ENCODE data around the gene GPR78.

Gene GPR78
- 0 to 0.91 (median 0.09) reads per million in 4 experiments for total RNA-seq

GRCh38 chr4:8580321-8581093 is at the start of gene GPR78:
Gene GPR78 (plus strand): TSS chr4:8580392. CDS start chr4:8580983, 591 bp downstream.
- DNase-seq: no peak

DNA sequence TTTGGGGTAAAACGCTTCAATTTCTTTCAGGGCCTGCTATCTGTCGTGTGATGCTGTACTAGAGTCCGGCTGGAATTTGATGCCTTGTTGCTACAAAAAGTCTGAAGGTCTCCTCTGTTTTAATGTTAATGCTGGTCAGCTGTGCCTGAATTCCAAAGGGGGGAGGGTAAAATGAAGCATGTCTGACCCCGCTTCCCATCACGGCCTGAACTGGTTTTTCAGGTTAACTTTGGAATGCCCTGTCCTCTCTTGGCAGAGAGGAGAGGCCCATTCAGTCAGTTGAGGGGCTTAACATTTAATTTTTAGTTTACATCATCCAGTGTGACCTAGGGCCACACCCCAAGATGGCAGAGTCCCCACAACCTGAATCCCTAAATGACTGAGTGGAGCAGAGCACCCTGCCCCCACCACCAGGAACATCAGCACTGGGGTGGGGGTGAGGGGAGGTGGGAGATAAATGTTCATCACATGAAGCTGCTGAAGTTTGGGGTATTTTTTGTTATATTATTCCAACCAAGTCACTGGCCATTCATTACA is 47.9 kb upstream of the GPR78 start:
- no peak for DNase-seq

DNA sequence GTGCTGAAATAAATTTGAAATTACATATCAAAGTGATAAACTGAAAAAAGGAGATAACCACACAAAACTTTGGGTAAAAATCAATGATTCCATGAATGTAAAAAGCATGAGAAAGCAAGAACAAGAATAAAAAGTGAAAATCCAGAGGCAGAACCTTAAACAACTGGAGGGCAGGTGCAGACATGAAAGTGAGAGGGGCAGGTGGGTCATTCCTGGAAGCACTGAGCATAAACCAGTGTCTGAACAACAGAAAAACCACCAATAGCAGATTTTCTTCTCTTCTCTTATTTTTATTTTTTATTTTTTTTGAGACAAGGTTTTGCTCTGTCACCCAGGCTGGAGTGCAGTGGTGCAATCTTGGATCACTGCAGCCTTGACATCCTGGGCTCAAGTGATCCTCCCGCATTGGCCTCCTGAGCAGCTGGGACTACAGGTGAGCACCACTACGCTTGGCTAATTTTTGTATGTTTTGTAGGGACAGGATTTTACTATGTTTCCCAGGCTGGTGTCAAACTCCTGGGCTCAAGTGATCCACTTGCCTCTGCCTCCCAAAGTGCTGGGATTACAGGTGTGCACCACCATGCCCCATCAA is 46.8 kb upstream of the GPR78 start:
- no peak for DNase-seq

GRCh38 chr4:8534129-8534528 is 46.1 kb upstream of the GPR78 start:
- no peak for DNase-seq

DNA sequence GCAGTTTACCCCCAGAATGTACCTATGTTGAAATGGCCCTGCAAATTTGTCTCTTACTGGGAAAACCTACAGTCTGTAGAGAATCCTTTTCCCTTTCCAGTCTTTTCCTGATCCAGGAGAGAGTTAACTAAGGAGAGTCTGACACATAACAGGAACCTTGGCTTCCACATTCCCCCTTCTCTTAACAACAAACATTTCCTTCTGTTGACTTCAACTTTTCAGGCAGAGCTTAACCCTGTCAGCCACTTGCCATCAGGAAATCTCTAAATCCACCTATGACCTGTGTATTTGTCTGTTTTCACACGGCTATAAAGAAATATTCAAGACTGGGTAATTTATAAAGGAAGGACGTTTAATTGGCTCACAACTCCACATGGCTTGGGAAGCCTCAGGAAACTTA is 45.6 kb upstream of the GPR78 start:
- DNase-seq: no peak

- DNase-seq: no peak
Measured at GRCh38 chr4:8536467-8536866, 43.7 kb upstream of the GPR78 start.

DNA sequence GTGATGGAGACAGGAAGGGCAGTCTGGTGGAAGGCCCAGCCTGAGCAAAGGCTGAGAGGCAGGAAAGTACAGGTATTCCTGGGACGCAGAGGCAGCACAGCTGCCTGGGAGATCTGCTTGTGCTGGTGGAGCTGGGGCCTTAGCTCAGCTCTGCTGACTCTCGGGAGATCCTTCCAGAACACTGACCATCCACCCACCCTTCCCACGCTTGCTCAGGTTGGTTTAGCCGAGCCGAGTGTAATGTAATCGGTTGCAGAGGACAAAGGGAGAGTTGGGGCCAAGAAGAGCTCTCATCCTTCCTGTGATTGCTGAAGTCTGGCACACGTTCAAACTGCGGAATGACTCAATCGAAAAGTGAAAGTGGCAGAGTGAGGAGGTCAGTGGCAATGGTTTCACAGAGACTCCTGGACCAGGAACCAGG is 43.1 kb upstream of the GPR78 start:
- DNase-seq: no peak

DNA sequence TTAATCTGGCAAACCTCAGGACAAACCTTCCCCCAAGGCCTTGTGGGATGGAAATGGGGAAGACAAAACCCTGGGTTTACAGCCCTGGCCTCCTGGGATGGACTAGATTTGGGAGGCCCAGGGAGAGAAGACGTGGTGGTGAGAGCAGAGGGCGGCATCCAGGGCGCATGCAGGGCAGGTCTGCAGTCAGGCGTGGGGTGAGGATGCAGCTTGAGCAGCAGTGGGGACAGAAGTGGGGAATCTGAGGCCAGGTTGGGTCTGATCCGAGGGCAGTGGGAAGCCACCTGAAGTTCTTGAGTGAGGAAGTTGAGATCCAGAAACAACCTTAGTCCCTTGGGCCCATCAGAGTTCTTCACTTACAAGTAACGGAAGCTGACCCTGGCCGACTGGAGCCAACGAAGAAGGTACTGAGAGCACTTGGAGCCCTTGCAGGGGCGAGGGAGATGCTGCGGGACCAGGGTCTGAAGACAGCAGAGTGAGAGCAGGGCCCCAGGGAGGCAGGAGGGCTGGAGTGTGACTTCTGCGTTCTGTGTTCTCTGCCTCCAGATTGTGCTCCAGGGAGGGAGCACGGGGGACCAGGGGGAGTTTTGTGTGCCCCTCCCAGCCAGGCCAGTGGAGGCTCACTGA is 42.0 kb upstream of the GPR78 start:
- DNase-seq: no peak

DNA sequence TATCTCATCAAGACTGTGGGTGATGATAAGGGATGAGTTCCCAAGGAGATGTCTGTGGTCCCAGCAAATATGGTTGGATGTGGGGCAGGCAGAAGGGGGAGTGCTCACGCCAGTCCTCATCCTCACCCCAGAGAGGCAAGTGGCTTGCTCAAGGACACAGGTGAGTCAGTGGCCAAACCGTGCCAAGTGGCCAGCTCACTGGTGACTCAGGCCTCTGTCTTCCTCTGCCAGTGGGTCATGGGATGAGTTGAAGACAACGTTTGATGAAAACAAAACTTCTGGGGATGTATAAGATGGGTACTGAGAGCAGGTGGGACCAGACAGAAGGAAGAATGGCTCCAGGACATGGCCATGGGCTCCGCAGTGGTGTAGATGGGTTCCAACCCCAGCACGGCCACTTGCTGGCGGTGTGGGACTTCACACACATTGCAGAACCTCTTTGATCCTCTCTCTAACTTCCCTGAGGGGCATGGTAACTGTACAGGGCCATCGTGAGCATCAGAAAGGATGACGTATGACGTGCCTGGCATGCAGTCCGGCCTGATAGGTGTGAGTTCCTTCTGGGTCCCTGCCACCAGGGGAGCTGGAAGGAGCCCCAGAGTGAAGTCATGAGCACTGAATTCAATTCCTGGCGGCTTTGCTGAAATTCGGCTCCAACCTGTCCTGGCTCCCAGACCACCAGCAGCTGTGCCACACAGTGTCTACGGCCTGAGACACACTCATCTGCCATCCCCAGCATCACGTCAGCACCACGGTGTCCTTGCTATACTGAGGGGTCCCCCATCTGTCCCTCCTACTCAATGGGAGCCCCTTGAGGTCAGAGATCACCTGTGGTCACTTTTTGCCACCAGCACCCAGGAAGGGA is 41.3 kb upstream of the GPR78 start:
- no peak for DNase-seq

GRCh38 chr4:8539661-8540060 is 40.5 kb upstream of the GPR78 start:
- no peak for DNase-seq

DNA sequence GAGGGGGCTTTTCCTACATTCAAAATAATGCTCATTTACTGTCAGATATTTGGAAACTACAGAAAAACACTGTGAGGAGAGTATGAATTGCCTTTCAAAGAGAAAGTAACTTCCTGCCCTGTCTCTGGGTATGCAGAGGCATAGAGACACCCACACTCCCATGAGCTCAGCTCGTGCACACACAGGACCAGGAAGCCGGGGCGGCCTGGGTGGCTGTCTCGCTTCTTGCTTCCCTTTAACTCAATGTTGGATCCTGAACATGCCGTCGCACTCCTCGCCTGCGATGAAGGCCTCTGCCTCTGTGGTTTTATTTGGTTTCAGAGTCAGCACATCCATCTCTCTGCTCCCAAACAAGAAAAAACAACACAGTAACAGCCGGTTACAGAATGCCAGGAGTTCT is 40.1 kb upstream of the GPR78 start:
- DNase-seq: no peak

DNA sequence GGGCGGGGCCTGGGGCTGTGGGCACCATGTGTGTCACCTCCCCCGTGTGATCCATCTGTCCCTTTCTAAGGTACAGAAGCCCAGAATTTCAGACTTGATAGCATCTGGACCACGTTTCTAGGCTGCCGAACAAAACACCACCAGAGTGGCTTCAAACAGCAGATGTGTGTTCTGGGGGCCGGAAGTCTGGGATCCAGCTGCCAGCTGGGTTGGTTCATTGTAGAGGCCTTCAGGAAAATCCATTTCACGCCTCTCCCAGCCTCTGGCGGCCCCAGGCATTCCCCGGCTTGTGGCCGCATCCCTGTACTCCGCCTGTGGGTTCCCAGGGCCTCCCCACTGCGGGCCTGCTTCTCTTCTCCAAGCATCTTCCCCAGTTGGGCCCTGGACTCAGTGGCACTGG is 39.6 kb upstream of the GPR78 start:
- no peak for DNase-seq

DNA sequence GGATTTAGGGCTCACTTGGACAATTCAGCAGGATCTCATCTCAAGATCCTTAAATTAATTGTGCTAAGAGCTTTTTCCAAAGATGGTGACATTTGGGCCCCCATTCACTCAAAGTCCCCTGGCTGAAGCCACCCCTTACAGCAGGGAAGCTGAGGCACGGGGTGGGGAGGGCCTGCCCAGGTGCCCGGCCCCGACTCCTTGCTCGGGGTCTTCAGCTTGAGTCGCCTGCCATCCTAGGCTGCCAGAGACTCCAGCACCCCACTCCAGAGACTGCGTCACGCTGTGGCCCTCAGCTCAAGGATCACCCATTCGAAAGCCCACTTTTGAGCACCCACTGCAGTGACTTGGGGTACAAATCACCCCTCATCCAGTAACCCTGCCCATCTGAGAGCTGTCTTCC is 39.2 kb upstream of the GPR78 start:
- DNase-seq: no peak

DNA sequence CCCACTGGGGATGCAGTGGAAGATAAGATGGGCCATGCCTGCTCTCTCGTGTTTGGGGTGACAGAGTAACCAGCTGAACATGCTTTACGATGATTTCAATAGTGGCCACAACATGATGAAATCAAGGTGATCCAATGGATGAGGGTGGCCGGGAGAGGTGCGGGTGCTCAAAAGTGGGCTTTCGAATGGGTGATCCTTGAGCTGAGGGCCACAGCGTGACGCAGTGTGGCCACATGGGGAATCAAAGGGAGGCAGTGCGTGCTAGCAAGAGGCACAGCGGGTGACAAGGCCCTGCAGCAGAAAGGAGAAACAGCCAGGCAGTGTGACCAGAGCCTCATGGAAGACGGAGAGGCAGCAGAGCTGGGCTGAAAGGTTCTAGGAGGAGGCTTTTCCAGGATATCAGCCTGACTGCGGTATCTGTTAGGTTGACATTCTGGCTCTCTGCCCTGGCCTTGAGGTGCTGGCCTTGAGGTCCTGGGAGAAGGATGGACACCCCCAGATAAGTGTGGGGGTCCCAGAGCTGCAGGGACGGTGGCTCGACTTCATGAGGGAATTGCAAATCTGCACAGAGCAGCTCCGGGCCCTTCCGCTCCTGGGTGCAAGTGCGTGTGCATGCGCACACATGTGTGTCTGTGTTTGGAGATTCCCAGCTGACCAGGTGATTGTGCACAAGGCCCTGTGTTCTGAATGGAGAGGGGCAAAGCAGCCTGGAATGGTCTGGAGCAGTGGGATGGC is 38.0 kb upstream of the GPR78 start:
- DNase-seq: no peak

GRCh38 chr4:8542776-8543525 is 37.2 kb upstream of the GPR78 start:
- DNase-seq: no peak

GRCh38 chr4:8543623-8544022 is 36.6 kb upstream of the GPR78 start:
- DNase-seq: no peak

DNA sequence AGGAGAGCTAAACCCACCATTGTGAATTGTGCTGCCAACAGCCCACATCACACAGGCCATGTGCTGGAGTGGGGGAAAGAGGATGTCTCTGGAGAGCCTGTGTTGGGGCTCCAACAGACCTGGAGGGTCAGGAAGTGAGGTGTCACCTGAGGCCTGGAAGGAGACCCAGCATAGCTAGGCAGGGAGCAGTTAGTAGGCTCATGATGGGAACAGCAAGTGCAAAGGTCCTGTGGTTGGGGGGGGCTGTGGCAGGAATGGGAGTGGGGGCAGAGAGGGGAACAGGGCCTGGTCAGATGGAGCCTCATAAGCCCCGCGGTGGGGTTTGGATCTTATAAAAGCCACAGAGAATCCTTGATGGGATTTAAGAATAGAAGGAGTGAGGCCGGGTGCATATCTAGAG is 35.9 kb upstream of the GPR78 start:
- no peak for DNase-seq

- DNase-seq: no peak
Measured at GRCh38 chr4:8544741-8545438, 35.3 kb upstream of the GPR78 start.

GRCh38 chr4:8545439-8545765 is 34.8 kb upstream of the GPR78 start:
- no peak for DNase-seq

DNA sequence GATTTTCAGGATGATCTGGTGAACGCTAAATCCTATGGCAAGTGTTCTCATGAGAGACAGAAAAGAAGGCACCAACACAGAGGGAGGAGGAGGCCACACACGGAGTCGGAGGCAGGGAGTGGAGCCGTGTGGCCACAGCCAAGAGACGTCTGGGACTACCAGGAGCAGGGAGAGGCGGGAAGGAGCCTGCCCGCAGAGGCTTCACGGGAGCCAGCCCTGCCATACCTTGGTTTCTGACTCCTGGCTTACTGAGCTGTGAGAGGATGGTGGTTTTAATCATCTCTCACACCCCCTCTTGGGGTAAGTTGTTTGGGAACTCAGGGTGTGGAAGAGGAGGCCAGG is 33.5 kb upstream of the GPR78 start:
- DNase-seq: no peak

Measured in effector CD8-positive, alpha-beta T cell (primary cell).